ENCODE measurements around the gene SLC16A1.

The SLC16A1 gene

DNA sequence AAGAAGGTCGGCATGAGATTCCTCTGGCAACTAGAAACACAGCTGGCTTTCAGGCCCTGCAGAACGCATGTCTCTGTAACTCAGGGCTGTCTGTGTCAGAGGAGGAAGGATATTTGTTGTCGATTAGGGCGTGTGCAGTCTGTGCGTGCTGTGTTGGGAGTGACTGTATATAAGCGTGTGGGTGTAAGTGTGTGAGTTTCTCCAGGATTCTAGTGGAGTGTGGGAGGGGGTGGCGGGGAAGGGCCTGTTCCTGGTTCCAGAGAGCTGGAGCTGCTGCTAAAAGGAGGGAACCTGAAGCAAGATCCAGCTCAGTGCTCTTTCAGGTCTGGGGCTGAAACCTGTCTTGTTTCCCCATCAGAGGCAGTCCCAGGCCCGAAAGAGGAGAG is 74.3 kb downstream of the SLC16A1 start:
- no peak for DNase-seq (ENCODE audit: low spot score)

DNA sequence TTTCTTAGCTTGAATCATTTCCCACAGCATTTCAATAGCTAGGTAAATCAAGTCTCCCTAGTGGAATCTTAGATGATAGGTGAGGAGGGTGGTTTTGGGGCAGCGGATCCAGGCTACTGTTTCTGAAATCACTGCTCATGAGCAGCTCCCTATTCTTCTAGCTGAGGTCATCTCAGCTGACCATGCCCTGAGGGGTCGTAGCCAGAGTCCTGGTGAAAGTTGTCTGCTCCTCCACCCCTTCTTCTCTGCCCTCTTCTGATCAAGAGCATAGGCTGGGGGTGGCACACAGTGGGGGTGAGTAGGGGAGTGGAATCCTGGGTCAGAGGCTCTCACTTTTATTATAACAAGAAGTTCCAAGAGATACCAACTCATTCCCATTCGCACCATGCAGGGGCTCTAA is 76.2 kb downstream of the SLC16A1 start:
- no peak for DNase-seq (ENCODE audit: low spot score)

DNA sequence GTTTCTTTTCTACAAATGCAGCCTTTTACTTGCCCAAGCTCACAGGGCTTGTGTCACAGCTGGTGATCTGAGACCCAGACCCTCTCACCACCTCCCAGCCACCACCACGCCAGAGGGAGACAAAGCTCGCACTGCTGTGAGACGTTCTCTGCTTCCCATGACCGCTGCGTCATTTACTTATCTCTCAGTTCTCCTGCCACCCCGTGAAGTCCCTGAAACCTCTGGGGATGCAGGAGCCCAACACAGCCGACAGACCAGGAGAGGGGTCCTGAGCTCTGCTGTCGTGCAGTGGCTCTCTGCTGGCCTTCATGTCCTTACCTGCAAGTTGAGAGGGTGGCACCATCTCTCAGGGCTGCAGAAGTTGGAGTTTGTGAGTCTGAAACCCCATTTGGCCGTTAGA is 77.7 kb downstream of the SLC16A1 start:
- DNase-seq (ENCODE audit: low spot score), result no peak

DNA sequence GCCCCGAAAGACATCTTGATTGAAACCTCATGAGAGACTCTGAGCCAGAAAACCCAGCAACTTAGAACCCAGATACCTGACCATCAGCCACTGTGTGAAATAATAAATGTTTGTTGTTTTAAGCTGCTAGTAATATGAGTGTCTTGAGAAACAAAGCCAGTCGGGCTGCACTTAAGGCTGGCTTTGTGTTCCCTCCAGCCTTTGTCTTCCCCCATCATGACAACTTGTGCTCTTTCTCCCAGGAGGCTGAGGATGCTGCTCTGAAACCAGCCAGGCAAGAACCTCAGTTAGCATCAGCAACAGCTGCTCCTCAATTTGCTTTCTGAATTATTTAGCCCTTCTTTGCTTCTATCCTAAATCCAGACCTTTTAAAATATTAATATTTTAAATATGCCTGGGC is 78.2 kb downstream of the SLC16A1 start:
- no peak for DNase-seq (ENCODE audit: low spot score)

DNA sequence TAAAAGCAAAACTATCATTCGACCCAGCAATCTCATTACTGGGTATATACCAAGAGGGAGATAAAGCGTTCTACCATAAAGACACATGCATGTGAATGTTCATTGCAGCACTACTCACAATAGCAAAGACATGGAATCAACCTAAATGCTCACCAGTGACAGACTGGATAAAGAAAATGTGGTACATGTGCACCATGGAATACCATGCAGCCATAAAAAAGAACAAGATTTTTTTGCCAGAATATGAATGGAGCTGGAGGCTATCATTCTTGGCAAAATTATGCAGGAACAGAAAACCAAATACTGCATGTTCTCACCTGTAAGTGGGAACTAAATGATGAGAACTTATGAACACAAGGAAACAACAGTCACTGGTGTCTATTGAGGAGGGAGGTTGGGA is 79.7 kb downstream of the SLC16A1 start:
- DNase-seq (ENCODE audit: low spot score), result no peak

DNA sequence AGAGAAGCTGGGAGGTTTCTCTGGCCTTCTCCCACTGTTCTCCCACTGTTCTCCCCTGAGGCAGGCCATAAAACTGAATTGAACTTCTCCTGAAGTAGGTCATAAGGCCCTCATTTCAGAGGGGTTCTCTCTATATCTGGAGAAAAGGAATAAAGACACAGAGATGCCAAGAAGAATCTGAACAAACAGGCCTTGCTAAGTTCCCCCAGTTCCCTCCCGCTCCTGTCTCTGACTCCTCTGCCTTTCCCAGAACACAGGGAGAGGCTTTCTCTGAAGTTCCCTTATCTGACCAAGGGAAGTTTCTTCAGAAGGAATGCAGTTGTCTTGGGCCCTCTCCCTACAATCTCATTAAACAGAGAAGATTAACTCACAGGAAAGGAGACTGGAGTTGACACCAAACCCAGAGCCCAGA is 83.4 kb downstream of the SLC16A1 start:
- DNase-seq (ENCODE audit: low spot score), result no peak

DNA sequence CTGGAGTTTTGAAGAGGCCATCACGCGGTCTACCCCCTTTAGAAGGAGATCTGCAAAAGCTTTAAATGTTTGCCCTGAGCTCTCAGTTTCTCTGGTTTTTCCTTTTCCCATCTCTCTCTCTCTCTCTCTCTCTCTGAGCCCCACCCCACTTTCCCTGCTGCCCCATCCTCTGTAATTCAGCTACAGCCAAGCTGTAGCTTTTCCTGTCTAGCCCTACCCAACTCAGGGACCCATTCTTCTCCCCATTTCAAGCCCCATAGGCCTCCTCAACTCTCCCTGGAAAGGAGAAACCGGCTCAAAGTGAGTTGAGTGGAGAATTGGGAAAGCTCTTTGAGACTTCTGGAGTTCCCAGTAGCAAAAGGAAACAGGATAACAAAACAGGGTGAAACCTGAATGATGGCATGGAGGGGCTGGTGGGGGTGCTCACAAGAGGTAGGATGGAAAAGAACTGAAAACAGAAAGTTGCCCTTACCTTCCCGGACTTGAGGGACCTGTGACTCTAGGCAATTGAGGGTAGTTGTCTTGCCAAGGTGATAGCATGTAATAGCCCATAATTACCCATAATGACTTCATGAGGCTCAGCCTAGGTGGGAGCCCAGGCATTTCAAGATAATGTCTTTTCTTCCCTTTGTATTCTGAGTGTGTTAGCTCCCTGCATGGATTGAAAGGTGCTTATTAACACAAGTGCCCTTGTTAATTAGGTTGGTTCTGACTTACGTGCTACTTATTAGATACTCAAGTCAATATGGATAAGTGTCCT is 84.9 kb downstream of the SLC16A1 start:
- no peak for DNase-seq (ENCODE audit: low spot score)

DNA sequence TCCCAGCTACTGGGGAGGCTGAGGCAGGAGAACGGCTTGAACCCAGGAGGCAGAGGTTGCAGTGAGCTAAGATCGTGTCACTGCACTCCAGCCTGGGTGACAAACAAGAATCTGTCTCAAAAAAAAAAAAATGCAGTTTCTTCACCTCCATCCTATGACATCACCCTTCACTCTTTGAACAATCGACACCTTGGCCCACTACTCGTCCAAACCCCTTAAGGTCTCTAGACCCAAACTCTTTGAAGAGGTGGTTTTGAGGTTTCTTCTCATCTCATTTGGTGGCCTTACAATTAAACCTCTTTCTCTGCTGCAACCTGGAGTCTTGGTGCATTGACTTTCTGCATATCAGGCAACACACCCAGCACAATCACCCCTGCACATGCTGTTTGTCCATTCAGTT is 86.1 kb downstream of the SLC16A1 start:
- no peak for DNase-seq (ENCODE audit: low spot score)

DNA sequence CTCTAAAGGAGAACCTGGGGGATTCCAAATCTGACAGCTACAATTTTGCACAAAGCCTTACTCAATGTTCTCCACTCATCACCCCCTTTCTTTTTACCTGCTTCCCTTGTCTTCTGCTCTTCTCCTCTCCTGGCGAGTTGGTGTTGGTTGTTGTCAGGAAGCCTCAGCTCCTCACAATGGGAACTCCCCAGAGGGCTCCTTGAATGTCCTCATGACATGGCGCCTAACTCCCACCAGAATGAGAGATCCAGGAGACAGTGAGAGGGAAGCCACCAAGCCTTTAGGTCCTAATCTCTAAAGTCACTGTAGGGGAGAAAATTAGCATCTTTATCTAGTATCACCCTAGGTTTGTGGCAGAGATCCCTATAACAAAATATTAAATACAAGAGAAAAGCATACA is 87.8 kb downstream of the SLC16A1 start:
- no peak for DNase-seq (ENCODE audit: low spot score)

DNA sequence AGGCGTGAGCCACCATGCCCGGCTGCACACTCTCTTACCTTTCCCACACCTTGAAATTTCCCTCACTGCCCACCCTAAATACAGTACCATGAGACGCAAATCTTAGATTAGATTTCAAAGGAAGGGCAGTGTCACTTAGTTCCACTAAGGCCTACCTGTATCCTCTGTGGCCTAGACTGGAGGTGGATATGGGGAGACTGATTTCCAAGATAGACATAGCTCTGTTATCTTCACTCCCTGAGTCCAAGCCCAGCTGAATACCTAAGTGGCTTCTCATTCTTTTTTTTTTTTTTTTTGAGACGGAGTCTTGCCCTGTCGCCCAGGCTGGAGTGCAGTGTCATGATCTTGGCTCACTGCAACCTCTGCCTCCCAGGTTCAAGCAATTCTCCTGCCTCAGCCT is 89.0 kb downstream of the SLC16A1 start:
- DNase-seq (ENCODE audit: low spot score), result no peak

DNA sequence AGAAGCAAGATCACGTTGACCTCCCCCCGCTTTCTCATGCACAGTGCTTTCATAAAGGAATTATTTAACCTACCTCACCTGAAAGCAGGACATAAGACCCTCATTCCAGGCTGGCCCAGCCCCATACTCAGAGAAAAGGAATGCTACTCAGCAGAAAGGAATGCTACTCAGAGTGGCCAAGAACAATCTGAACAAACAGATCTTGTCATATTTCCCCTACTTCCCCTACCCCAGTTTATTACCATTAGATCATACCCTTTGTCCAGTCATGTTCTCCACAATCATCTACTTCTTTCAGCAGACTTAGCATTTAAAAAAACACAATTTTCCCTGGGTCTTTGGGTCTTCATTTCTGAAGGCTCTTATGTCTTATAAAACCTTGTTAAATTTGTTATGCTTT is 89.8 kb downstream of the SLC16A1 start:
- DNase-seq (ENCODE audit: low spot score), result no peak

DNA sequence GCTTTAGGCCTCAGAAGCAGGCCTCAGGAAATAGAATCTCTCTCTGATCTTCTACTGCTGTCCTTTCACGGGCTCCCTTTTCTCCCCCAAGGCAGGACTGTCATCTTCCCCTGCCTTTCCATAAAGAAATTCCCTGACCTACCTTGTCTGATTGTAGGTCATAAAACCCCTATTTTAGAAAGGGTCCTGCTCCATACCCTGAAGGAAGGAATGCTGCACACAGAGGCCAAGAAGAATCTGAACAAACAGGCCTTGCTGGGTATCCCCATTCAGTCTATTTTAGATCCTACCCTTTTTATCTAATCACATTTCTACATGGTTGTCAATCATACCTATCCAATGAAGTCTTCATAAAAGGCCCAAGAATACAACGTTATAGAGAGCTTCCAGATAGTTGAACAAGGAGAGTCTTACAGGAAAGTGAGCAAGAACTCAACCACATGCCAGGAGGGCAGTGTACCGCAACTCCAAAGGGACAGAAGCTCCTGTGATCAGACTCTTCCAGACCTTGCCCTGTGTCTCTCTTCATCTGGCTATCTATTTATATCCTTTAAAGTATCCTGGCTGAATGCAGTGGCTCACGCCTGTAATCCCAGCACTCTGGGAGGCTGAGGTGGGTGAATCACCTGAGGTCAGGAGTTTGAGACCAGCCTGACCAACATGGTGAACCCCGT is 93.1 kb downstream of the SLC16A1 start:
- DNase-seq (ENCODE audit: low spot score), result no peak
